Measurements from ENCODE around the gene CSAD. TPM values are rescaled to one million over a fixed set of nuclear protein-coding genes. Genes with fewer than 3 reads are reported as not detected.

Gene CSAD
- total RNA-seq, 1 donor from 2014 or later = 44.9 TPM

DNA sequence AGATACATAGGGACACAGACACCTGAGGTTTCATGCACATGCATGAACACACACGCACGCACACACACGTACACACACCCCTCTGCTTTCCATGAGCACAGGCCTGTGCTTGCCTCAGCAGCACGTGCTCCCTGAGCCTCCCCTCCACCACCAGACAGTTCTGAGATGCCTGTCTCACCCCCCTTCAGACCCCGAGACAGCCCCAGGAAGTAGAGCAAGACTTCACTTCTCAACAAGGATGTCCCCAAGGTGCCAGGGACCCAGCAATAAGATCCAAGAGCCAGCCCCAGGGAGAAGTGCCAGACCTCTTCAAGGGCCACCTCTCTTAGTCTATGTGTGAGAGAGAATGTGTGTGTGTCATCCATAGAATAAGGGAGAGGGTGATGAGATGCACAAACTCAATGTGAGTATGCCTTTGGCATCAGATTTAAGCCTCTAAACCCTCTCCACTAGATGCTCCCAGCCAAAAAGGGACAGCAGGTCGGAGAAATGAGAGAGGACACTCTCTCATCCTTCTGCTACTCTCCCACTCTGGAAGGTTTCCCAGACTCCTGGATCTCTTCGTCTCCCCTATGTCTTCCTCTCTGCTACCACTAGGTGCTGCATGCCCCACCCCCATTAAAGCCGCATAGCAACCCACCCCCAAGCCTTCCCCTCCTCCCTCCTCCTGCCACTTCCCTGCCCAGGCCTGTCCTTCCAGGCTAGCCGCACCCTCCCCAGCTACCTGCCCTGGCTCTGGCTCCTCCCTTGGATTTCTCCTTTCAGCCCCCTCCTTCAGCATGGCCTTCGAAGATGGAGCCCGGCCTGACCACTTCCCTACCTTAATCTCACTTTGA lies 43.6 kb upstream of the CSAD start:
- Histone ChIP-seq H3K4me3 (peak overlapping the region in 1 of 2 donors; percentile 75), H3K27me3 (no peaks in the 10 kb centered on the region), H3K27ac (peak overlapping the region; percentile 99), H3K36me3 (peaks cover 0 to 11% of the 10 kb centered on the region in 2 donors), H3K4me1 (peaks cover 68% of the 10 kb centered on the region), H3K9me3 (no peaks in the 10 kb centered on the region)
- TF ChIP-seq POLR2AphosphoS5 (IDR thresholded peaks at IDR 0.05; ENCODE audit: insufficient read depth in 1 of 2, low read depth in 1 of 2) (no peak), POLR2A (IDR thresholded peaks at IDR 0.05) (no peak)
- TF ChIP-seq, protein P1, sequence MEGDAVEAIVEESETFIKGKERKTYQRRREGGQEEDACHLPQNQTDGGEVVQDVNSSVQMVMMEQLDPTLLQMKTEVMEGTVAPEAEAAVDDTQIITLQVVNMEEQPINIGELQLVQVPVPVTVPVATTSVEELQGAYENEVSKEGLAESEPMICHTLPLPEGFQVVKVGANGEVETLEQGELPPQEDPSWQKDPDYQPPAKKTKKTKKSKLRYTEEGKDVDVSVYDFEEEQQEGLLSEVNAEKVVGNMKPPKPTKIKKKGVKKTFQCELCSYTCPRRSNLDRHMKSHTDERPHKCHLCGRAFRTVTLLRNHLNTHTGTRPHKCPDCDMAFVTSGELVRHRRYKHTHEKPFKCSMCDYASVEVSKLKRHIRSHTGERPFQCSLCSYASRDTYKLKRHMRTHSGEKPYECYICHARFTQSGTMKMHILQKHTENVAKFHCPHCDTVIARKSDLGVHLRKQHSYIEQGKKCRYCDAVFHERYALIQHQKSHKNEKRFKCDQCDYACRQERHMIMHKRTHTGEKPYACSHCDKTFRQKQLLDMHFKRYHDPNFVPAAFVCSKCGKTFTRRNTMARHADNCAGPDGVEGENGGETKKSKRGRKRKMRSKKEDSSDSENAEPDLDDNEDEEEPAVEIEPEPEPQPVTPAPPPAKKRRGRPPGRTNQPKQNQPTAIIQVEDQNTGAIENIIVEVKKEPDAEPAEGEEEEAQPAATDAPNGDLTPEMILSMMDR (IDR thresholded peaks at IDR 0.05) = no peak
- intact Hi-C loops (cut with DNase I) = no loop called here
- peak in 1 of 2 donors; percentile 85 for DNase-seq (ENCODE audit: extremely low spot score in 2 of 2)

DNA sequence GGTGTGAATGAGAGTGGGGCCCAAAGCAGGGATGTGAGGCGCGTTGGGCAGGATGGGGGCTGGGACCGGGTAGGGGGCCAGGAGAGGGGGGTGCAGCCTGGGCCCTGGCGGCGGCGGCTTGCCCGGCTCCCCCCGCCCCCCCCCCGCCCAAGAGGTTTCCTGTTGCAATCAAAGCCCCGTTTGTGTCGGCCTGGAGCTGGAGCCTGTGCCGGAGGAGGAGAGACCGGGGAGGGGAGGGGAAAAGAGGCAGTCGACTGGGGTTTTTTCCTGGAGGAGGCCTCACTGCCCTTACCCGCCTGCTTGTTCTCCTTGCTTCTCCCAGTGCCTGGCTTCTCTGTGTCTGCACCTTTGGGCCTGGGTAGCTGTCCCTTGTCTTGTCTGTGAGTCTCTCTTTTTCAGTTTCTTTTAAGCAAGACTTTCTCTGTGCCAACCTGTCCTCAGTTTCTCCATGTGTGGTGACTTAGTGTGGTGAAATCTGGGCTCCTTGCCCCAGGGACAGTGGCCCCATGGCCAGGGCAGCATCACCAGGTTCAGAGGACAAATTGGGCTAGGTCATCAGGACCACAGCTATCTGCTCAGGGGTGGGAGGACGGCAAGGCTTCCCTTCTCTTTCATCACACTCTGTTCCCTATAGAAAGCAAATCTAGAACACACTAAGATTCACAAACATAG lies 42.8 kb upstream of the CSAD start:
- Histone ChIP-seq H3K4me3 (peak overlapping the region; percentile 20 to 75), H3K4me1 (peaks cover 68% of the 10 kb centered on the region)

DNA sequence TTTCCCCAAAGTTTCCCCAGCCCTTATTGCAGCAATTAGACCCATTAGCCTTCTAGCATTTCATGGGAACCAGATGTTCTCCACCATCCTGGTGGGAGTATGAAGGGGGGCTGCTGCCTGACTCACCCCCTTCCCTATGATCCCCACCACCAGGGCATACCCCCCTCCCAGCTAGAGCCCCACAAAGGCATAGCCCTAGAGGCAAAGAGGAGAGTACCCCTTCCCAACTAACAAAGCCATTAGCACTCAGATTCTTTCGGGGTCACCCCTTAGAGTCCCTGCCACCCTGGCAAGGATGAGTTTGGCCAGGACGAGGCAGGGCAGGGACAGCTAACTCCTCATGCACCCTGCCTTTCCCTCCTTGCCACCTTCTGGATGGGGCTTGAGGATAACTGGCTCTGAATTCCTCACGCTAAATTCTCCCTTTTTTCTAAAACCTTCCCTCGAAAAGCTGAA lies 42.1 kb upstream of the CSAD start:
- no peak for TF ChIP-seq POLR2A (IDR thresholded peaks at IDR 0.05)
- TF ChIP-seq POLR2AphosphoS5 (IDR thresholded peaks at IDR 0.05; ENCODE audit: insufficient read depth in 1 of 2, low read depth in 1 of 2) = no peak
- TF ChIP-seq, protein P1 (IDR thresholded peaks at IDR 0.05) = no peak
- peaks cover 67% of the 10 kb centered on the region for H3K4me1 ChIP-seq
- H3K27ac ChIP-seq = peak overlapping the region; percentile 99
- no peak for DNase-seq (ENCODE audit: extremely low spot score in 2 of 2)
- intact Hi-C loops (cut with DNase I) = no loop called here
- peak overlapping the region; percentile 12 to 75 for H3K4me3 ChIP-seq
- H3K27me3 ChIP-seq = no peaks in the 10 kb centered on the region
- H3K9me3 ChIP-seq = no peaks in the 10 kb centered on the region
- H3K36me3 ChIP-seq = peaks cover 0 to 11% of the 10 kb centered on the region in 2 donors

More for the DNA sequence above, 42.8 kb upstream of the CSAD start:
- Histone ChIP-seq H3K36me3 (peaks cover 0 to 11% of the 10 kb centered on the region in 2 donors), H3K9me3 (no peaks in the 10 kb centered on the region), H3K27ac (peak overlapping the region; percentile 99), H3K27me3 (no peaks in the 10 kb centered on the region)
- TF ChIP-seq POLR2AphosphoS5 (IDR thresholded peaks at IDR 0.05; ENCODE audit: insufficient read depth in 1 of 2, low read depth in 1 of 2) = peak in 1 of 2 donors; percentile 16
- TF ChIP-seq, protein P1 (IDR thresholded peaks at IDR 0.05) = no peak
- TF ChIP-seq POLR2A (IDR thresholded peaks at IDR 0.05) = no peak
- DNase-seq (ENCODE audit: extremely low spot score in 2 of 2) = no peak
- intact Hi-C loops (cut with DNase I) = no loop called here

DNA sequence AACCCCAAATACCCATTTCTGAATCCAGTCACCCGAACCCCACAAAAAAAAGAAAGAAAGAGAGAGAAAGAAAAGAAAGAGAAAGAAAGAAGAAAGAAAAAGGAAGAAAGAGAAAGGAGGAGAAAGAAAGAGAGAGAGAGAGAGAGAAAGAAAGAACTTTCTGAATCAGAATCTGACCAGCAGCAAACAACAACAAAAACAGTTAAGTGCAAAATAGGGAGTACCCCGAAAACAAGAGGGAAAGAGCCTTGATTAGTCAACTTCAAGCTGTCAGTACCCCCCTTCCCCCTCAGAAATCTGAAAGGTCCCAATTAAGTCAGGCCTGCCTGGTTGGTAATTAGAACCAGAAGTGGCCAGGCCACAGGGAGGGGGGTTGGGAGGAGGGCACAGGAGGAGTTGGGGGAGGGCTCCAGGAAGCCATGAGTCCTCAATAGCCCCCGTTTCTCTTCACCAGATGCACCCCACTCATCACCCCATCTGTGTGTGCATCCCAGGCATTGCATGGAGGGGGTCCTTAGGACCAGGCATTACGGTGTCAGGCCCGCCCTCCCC lies 41.5 kb upstream of the CSAD start:
- H3K27me3 ChIP-seq = no peaks in the 10 kb centered on the region
- peaks cover 67% of the 10 kb centered on the region for H3K4me1 ChIP-seq
- peak overlapping the region; percentile 75 to 91 for H3K4me3 ChIP-seq
- peak overlapping the region; percentile 99 for H3K27ac ChIP-seq
- intact Hi-C loops (cut with DNase I) = no loop called here
- no peak for DNase-seq (ENCODE audit: extremely low spot score in 2 of 2)
- H3K9me3 ChIP-seq = no peaks in the 10 kb centered on the region
- peaks cover 0 to 6% of the 10 kb centered on the region in 2 donors for H3K36me3 ChIP-seq
- TF ChIP-seq, protein P1 (IDR thresholded peaks at IDR 0.05) = no peak
- TF ChIP-seq POLR2AphosphoS5 (IDR thresholded peaks at IDR 0.05; ENCODE audit: insufficient read depth in 1 of 2, low read depth in 1 of 2) = no peak
- no peak for TF ChIP-seq POLR2A (IDR thresholded peaks at IDR 0.05)
